HK-2 (cell line): ENCODE measurements around the gene NOL12.

Source experiments
- DNase-seq: peaks from one replicate; pipeline ENCODE4 v3.0.0-alpha.2; 2018; ENCODE audit not compliant: unreplicated experiment

Gene NOL12

GRCh38 chr22:37659066-37659896 is 26.9 kb upstream of the NOL12 start:
- no peak for DNase-seq

- DNase-seq: no peak
Observed at GRCh38 chr22:37659897-37660708, 26.0 kb upstream of the NOL12 start.

DNA sequence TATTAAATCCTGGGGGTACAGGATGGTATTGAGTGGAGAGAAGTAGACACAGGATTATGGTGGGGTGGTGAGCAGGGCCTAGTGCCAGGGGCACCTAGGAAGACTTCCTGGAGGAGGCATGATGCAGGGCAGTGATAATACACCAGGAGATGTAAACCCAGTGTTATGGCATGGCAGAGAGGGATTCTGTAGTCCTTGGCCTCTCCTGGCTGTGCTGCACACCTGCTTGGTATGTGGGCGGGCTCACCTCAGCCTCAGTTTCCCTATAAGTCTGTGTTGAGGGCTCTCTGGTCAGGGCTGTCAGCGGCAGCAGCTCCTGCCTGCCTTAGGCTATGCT is 25.5 kb upstream of the NOL12 start:
- DNase-seq: no peak

DNA sequence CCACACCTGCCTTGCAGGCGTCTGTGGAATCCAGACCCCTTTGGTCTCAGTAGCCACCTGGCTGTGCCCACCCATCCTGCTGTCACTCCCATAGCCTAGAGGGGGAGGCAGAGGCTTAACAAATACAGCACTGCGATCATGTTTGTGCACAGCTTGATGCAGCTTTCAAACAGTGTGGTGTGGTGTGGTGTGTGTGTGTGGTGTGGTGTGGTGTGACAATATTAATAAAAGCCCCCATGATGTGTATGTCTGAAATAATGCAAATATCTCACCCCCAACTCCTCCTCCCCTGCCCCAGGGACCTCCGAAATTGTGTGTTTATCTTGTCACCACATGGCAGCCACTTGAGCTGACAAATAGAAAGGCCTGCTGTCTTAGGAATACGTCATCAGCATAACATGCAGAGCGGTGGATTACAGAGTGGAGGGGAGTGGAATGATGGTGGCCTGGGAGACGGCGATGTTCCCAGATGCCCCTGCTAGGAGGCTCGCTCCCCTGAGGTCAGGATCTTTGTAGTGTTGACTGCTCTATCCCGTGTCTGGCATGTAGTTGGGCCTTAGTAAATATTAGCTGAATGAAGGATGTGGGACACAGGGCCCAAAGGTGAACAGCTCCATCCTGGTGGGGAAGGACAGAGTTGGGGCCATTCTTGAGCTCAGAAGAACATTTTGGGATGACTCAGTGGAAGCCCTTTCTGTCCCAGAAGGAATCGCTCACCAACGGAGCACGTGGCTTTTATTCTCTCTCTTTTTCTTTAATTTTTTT is 24.8 kb upstream of the NOL12 start:
- no peak for DNase-seq

- DNase-seq: no peak
Observed at GRCh38 chr22:37662039-37662438, 24.1 kb upstream of the NOL12 start.

GRCh38 chr22:37663521-37664140 is 22.5 kb upstream of the NOL12 start:
- no peak for DNase-seq

- DNase-seq: no peak
Observed at GRCh38 chr22:37664249-37665101, 21.7 kb upstream of the NOL12 start.

- no peak for DNase-seq
Observed at GRCh38 chr22:37665487-37665886, 20.7 kb upstream of the NOL12 start.

DNA sequence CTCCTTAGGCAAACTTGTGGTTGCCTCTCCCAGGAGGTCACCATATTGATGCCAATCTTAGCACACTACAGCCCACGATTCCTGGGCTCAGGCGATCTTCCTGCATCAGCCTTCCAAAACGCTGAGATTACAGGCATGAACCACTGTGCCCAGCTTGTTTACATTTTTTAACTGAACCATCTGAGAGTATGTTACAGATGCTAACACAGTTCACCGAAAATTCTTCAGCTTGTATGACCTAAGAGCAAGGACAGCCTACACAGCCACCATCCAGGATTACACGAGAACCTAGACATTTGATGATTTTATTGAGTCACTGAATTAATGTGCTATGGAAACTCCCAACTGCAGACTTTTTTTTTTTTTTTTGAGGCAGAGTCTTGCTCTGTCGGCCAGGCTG is 16.6 kb upstream of the NOL12 start:
- no peak for DNase-seq

GRCh38 chr22:37672206-37672919 is 13.8 kb upstream of the NOL12 start:
- no peak for DNase-seq

DNA sequence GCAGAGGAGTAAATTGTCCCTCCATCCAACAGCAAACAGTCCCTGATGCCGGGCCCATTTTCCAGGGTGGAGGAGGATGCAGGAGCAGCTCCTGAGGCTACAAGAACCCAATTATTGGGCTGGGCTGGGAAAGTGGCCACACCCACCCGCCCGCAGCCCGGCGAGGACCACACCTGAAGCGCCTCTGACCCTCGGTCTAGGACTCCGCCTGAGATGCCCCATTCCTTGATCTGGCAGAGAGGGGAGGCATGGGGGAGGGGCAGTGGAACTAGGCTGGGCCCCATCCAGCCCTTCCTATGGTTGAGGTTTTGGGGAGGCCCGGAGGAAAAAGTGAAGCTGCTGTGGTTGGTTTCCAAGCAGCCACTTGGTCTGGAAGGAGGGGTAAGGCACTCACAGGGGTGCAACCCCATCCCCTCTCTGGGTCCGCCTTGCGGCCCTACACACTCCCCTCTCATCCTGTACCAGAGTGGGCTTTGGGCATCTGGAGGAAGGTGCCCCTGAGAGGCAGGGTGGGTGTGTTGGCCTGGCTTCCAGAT is 13.2 kb upstream of the NOL12 start:
- DNase-seq: no peak

DNA sequence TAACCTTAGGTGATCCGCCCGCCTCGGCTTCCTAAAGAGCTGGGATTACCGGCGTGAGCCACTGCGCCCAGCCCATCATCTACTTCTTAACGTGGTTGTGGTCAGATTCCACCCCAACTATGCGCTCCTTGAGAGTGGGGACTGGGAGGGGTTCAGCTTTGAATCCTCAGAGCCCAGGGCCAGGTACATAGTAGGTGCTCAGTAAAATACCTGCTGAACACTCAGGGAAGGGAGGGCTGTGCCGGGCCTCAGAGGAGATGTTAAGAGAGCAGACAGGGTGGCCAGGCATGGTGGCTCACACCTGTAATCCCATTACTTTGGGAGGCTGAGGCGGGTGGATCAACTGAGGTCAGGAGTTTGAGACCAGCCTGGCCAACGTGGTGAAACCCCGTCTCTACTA is 11.9 kb upstream of the NOL12 start:
- no peak for DNase-seq

DNA sequence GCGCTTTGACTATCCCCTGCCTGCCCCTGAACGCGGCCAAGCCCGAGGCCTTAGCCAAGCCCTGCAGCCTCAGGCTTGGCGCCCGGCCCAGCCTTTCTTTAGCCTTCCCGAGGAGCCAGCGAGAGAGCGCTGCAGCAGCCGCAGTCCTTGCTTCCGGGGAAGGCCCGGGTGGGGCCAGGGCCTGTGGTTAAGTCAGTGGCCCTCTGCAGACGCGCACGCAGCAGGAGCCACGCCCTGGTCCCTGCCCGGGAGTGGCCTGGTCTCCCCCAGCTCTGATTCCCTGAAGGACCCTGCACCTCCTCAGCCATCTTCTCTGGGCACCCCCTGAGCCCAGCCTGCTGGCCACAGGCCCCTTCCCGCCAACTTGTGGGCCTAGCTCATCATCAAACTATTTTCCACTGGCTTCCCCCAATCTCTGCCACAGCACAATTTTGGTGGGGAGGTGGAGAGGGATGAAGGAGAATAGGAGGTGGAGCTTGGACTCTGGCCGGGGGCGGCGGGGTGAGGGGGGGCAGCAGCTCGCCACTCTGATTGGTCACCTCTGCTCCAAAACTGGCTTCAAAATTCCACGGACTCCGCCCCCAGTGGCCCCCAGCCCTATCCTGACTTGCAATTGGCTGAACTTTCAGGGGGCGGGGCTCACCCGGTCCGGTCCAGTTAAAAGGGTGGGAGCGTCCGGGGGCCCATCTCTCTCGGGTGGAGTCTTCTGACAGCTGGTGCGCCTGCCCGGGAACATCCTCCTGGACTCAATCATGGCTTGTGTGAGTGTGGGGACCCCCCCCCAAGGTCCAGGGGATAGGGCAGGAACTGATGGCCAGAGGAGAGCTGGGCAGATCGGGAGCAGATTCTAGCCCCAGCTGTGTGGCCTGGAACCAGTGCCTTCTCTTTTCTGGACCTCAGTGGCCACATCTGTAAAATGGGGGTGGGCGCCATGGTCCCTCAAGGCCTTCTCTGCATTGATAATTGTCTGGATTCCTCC is 10.9 kb upstream of the NOL12 start, which contains the start of gene LGALS1:
LGALS1 (plus strand) TSS at position 686 of the 979 bp plus-strand sequence; CDS start at position 753, 67 bp downstream.
- peak; percentile 95 for DNase-seq

GRCh38 chr22:37675930-37676735 is 10.0 kb upstream of the NOL12 start:
- no peak for DNase-seq

DNA sequence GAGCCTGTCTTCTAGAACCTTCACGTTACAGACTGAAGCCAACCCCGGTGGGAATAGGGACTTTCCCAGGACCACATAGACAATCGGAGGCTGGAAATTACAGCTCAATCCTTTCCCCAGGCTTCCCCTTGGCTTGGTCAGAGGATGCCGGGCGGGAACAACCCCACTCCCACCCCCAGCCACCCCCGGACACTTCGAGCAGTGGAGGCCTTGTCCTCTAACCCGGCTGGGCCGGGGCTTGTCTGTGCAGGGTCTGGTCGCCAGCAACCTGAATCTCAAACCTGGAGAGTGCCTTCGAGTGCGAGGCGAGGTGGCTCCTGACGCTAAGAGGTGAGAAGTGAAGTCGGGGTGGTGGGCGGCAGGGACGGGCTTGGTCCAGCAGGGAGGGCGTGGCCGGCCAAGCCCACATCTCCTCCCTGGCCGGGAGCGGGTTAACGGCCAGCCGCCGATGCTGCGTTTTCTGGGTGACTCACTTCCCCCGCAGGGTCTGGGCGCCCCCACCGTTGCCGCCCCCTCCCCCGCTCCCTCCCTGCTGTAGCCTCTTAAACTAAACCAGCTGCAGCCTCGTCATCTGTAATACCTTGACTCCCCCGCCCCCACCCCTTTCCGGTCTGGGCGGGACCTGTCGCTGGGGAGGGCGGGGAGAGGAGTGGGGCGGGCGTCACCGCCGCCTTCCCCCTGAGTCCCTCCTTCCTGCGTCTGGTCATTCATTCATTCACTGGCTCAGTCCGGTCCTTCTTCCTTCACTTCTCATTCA is 9.2 kb upstream of the NOL12 start:
- DNase-seq: peak; percentile 95

- DNase-seq: no peak
Observed at GRCh38 chr22:37677493-37677974, 8.6 kb upstream of the NOL12 start.

- DNase-seq: no peak
Observed at GRCh38 chr22:37678372-37678771, 7.8 kb upstream of the NOL12 start.
